OCI-LY3 (cell line): ENCODE data around the gene FSCN2.

ENCODE experiments used
- H2AFZ ChIP-seq: fragments of 200-600, 300-600 bp; shearing (Covaris generic); 2 replicates; pipeline ENCODE4 v1.6.0; 2014; ENCODE audit warnings: antibody characterized with exemption, low read depth, low read length
- H3K27ac ChIP-seq: fragments of 200-600, 300-600 bp; sonication (generic); 2 replicates; pipeline ENCODE4 v1.5.1; 2014; ENCODE audit warnings: mild to moderate bottlenecking, low read length, moderate library complexity, mixed read lengths
- H3K27me3 ChIP-seq: fragments of 200-600, 300-600 bp; sonication (generic); 2 replicates; pipeline ENCODE4 v1.6.1; 2014; ENCODE audit warnings: low read depth, low read length, mixed read lengths
- H3K36me3 ChIP-seq: fragments of 200-600, 300-600 bp; sonication (generic); replicated peaks from 2 replicates; pipeline ENCODE3; 2014; ENCODE audit warnings: low read depth, low read length, mixed read lengths
- H3K4me1 ChIP-seq: fragments of 300-600, 200-600 bp; sonication (generic); 2 replicates; pipeline ENCODE4 v1.6.1; 2014; ENCODE audit warnings: low read length, mixed read lengths
- H3K4me2 ChIP-seq: fragments of 200-600, 300-600 bp; sonication (generic); 2 replicates; pipeline ENCODE4 v1.6.1; 2014; ENCODE audit warnings: low read length, mixed read lengths
- H3K4me3 ChIP-seq: fragments of 300-600, 200-600 bp; sonication (generic); 2 replicates; pipeline ENCODE4 v1.5.1; 2014; ENCODE audit warnings: antibody characterized with exemption, mild to moderate bottlenecking, low read length, moderate library complexity
- H3K79me2 ChIP-seq: fragments of 300-600, 200-600 bp; shearing (Covaris generic); 2 replicates; pipeline ENCODE4 v1.6.1; 2014; ENCODE audit warnings: mild to moderate bottlenecking, low read length, mixed read lengths
- H3K9ac ChIP-seq: fragments of 300-600, 200-600 bp; shearing (Covaris generic); 2 replicates; pipeline ENCODE4 v1.6.0; 2014; ENCODE audit warnings: mild to moderate bottlenecking, low read length, moderate library complexity
- H3K9me3 ChIP-seq: fragments of 200-600, 300-600 bp; shearing (Covaris generic); 2 replicates; pipeline ENCODE4 v1.6.1; 2014; ENCODE audit warnings: low read length, mixed read lengths; ENCODE audit not compliant: insufficient read depth
- H4K20me1 ChIP-seq: fragments of 200-600, 300-600 bp; sonication (generic); 2 replicates; pipeline ENCODE4 v1.6.1; 2016; ENCODE audit warnings: low read length, mixed read lengths; ENCODE audit not compliant: insufficient read depth
- CTCF ChIP-seq: fragments of 200-600, 300-600 bp; sonication (generic); IDR thresholded peaks from 2 replicates; pipeline ENCODE4 v1.5.1; 2014; ENCODE audit warnings: antibody characterized with exemption, low read length, low read depth
- EZH2phosphoT487 ChIP-seq: fragments of 200-600 bp; shearing (Covaris generic); IDR thresholded peaks from 2 replicates; pipeline ENCODE4 v1.6.1; 2018; ENCODE audit warnings: antibody characterized with exemption, mixed run types, low read depth

The FSCN2 gene

GRCh38 chr17:81586096-81586495, 57.9 kb downstream of the FSCN2 start:
- Histone ChIP-seq H3K4me1 (no peaks in the 10 kb centered on the region), H3K27ac (no peak overlapping the region), H3K4me3 (no peak overlapping the region), H3K36me3 (peaks cover 64% of the 10 kb centered on the region), H3K79me2 (no peaks in the 10 kb centered on the region; the same call in 1 of the 2 replicates), H3K9ac (no peak overlapping the region), H4K20me1 (no peaks in the 10 kb centered on the region), H3K27me3 (no peaks in the 10 kb centered on the region), H2AFZ (no peak overlapping the region), H3K9me3 (no peaks in the 10 kb centered on the region), H3K4me2 (no peak overlapping the region)
- TF ChIP-seq CTCF (no peak), EZH2phosphoT487 (no peak)
